Fibroblast of skin of abdomen (primary cell): ENCODE measurements around the gene NDEL1.

ENCODE experiments used
- DNase-seq: peaks from one replicate; pipeline ENCODE4 v3.0.0-alpha.2; 2013

NDEL1 gene

GRCh38 chr17:8417806-8418205 lies 17.9 kb upstream of the NDEL1 start:
- DNase-seq: no peak

- DNase-seq: no peak
Observed at GRCh38 chr17:8418471-8418870, 17.2 kb upstream of the NDEL1 start.

GRCh38 chr17:8419305-8419704 lies 16.4 kb upstream of the NDEL1 start:
- no peak for DNase-seq

GRCh38 chr17:8420041-8420934 lies 15.4 kb upstream of the NDEL1 start:
- DNase-seq: peak; percentile 16

GRCh38 chr17:8421571-8421970 lies 14.1 kb upstream of the NDEL1 start:
- no peak for DNase-seq

- DNase-seq: no peak
Observed at GRCh38 chr17:8426094-8426720, 9.5 kb upstream of the NDEL1 start.

GRCh38 chr17:8426802-8427201 lies 8.9 kb upstream of the NDEL1 start:
- no peak for DNase-seq

GRCh38 chr17:8430966-8431365 lies 4.7 kb upstream of the NDEL1 start:
- DNase-seq: no peak

- peak; percentile 54 for DNase-seq
Observed at GRCh38 chr17:8436169-8436843, 622 bp downstream of the NDEL1 start.

- no peak for DNase-seq
Observed at GRCh38 chr17:8436844-8437171, 1.1 kb downstream of the NDEL1 start.

GRCh38 chr17:8438441-8438840 lies 2.8 kb downstream of the NDEL1 start:
- no peak for DNase-seq

GRCh38 chr17:8439681-8440080 lies 4.0 kb downstream of the NDEL1 start:
- no peak for DNase-seq

GRCh38 chr17:8441690-8442089 lies 6.0 kb downstream of the NDEL1 start:
- DNase-seq: no peak

GRCh38 chr17:8442310-8442709 lies 6.6 kb downstream of the NDEL1 start:
- DNase-seq: no peak

- DNase-seq: no peak
Observed at GRCh38 chr17:8443756-8444155, 8.1 kb downstream of the NDEL1 start.

- DNase-seq: no peak
Observed at GRCh38 chr17:8444494-8444893, 8.8 kb downstream of the NDEL1 start.

- no peak for DNase-seq
Observed at GRCh38 chr17:8445536-8445935, 9.9 kb downstream of the NDEL1 start.

GRCh38 chr17:8447799-8448198 lies 12.1 kb downstream of the NDEL1 start:
- DNase-seq: no peak

GRCh38 chr17:8448310-8448709 lies 12.6 kb downstream of the NDEL1 start:
- no peak for DNase-seq

- DNase-seq: no peak
Observed at GRCh38 chr17:8451933-8452614, 16.4 kb downstream of the NDEL1 start.

- no peak for DNase-seq
Observed at GRCh38 chr17:8453326-8453725, 17.6 kb downstream of the NDEL1 start.

- DNase-seq: no peak
Observed at GRCh38 chr17:8455665-8456209, 20.1 kb downstream of the NDEL1 start.

GRCh38 chr17:8458128-8458527 lies 22.4 kb downstream of the NDEL1 start:
- DNase-seq: no peak
